GM18507 (cell line): Measurements from ENCODE around the gene SLC25A13.

Source experiments
- DNase-seq: peaks from one replicate; pipeline ENCODE4 v3.0.0; 2011; ENCODE audit warnings: low read depth; ENCODE audit not compliant: insufficient read length; ENCODE audit errors: extremely low spot score
- FAIRE-seq: peaks from 2 replicates; lab custom pipeline; 2011; peaks lifted over from hg19 to GRCh38; lab: Jason Lieb, UNC

The SLC25A13 gene

DNA sequence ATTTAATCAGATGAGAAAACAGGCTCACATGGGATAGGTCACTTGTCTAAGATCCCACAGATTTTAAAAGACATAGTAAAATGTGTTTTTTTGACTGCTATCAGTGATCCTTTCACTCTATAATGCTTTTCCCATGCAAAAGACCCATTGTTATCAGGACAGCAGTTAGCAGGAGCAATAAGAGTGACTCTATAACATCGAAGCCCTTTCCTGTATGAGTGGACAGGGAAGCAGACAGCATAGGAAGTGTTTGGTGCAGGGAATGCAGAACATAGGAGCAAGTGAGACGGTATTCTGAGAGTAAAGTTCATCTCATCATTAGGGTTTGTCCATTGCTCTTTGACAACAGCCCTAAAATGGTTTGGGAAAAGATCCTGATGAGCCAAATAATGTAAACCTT, 68.5 kb downstream of the SLC25A13 start:
- DNase-seq (no peak), FAIRE-seq (peak; percentile 38)

GRCh38 chr7:96250776-96251361, 71.0 kb downstream of the SLC25A13 start:
- FAIRE-seq = no peak
- DNase-seq = no peak

GRCh38 chr7:96248405-96248804, 73.5 kb downstream of the SLC25A13 start:
- DNase-seq (no peak), FAIRE-seq (no peak)

DNA sequence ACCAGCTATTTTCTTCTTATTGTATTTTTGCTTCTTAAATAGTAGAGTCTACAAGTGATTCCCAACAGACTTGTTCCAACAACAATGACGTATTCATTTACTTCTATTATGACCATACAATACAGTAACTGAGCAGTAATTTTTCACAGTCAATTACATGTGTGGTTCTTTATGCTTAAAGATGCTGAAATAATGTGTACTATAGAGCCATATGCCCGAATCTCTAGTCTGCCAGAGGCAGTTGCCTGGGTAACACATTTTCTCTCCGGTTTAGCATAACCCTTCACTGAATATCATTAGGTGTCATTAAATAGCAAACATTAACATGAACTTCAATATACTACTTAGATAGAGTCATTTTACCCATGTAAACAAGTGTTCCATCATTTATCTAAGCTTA, 75.0 kb downstream of the SLC25A13 start:
- DNase-seq (no peak), FAIRE-seq (no peak)

DNA sequence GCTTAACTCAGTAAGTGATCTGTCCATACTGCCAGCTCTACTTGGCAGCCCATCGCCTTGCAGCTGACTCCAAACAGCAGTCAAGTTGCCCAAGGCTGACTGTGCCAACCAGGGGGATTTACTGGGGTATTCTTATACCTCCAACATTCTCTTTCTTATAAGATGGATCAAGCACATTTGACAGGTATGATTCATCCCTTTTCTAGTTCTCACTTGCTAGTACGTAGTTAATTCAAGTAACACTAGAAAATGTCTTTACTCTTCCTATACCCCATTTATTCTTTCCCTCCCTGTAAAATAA, 77.0 kb downstream of the SLC25A13 start:
- DNase-seq (no peak), FAIRE-seq (no peak)

DNA sequence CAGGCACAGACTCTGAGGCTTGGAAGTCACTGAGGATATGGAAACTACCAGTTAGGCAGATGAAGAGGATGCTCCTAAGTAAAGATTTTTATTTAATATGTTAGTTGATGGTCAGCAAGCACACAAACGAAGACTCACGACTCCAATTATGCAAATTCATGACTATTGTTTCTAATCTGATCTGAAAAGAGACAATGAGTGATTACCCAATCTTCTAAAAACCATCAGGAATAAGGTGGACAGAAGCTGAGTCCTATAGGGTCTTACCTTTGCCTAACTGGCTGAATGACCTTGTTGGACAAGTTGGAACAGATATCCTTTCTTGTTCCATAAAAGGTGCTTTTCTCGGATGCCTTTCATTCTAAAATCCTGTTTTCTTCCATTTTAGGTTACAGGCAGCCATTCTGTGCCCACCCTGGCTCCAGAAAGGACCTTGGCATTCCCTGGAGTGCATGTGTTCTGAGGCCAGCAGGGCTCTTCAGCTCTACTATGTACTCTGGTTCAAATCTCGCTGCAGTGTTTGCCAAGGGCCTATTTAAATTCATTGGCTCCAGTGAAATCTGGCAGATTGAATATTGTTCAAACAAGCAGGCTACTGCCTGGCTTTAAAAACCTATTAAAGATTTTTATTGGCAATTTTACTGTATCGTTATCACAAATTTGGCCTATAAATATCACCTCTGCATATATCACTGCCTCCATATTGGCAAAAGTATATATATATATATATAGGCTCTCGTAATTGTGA, 77.5 kb downstream of the SLC25A13 start:
- FAIRE-seq (no peak), DNase-seq (no peak)

DNA sequence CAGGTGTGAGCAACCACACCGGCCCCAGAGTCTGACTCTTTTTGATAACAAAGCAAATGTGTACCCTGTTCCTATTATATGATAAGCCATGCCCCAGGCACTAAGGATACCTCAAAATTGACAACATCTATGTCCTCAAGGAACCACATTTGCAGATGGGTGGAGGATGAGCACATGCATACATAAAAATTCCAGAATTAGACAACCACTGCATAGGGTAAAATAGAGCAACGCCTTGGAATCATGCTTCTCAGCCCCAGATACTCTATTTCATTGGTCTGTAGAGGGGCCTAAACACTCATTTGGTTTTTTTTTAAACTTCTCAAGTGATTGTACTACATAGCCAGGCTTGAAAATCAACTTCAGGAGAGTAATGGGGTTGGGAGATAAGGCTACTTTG, 78.7 kb downstream of the SLC25A13 start:
- FAIRE-seq = no peak
- no peak for DNase-seq

- no peak for FAIRE-seq
These were observed 80.0 kb downstream of the SLC25A13 start for GRCh38 chr7:96241855-96242254.

DNA sequence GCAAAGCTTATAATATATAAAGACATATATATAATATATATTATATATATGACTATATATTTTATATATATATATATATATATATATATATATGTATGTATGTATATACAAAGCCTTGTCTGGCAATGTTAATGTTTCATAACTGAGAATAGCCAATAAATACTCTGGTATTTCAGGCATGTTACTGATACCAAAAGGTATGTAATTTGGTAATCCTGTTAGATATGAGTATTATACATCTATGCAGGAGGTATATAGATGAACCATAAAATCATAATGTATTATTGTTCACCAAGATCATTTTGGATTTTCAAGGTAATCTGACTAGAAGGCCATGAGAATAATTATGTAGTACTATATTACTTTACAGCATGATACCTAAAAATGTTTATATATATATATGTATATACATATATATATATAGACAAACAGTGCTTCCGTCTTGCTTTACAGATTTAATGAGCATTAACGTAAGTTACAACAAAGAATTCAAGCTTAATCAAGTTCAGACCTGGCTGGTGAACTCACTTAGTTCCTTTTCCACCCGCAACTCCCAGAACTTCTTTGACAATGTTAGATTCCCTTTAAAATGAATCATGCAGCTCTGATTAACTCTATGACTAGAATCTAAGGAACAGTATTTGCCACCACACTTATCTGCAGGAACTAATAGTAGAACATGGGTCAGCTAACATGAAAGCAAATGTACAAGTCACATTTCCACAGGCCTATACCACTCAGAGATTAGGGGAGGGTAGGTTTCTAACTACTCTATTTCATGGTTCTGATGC, 82.7 kb downstream of the SLC25A13 start:
- DNase-seq (no peak), FAIRE-seq (no peak)

More at GRCh38 chr7:96241855-96242254, 80.0 kb downstream of the SLC25A13 start:
- DNase-seq = no peak

DNA sequence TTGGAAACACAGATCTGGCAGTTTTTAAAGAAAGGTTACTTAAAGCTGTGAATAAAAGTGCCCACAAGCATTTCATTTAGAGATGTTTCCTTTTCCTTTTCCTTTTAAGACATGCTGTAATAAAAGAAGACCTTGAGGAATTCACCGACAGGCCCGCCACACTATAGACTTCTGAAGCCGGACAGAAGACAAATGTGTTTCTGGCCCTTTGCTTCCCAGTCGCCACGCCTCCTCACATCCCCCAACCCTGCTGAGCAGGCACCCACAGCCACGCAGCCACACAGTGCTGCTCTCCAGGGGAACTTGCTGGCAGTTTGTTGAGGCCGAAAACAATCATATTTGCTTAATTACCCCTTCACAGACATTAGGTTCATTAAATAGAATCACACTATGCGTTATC, 83.4 kb downstream of the SLC25A13 start:
- DNase-seq (no peak), FAIRE-seq (no peak)

- DNase-seq (no peak), FAIRE-seq (no peak)
These were observed 84.9 kb downstream of the SLC25A13 start for GRCh38 chr7:96237040-96237439.

GRCh38 chr7:96236198-96237039, 85.5 kb downstream of the SLC25A13 start:
- no peak for DNase-seq
- no peak for FAIRE-seq

DNA sequence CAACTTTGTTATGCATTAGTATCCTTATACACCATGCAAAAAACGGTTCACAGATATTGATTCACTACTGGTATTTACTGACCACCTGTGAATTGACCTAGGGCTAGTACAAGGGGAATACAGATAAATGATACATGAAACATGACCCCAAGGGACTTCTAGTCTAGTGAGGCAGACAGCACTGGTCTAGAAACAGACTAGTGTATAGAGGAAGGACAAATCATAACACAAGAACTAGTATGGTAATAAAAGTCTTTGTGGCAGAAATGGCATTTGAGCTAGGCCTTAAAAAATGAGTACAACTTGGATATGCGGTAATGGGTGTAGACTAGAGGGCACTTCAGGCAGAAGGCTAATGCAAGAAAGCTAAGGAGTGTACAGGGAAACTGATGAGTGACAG, 86.6 kb downstream of the SLC25A13 start:
- DNase-seq (no peak), FAIRE-seq (no peak)

- no peak for FAIRE-seq
- no peak for DNase-seq
These were observed 88.3 kb downstream of the SLC25A13 start for GRCh38 chr7:96233528-96234154.

- DNase-seq (no peak), FAIRE-seq (no peak)
These were observed 88.8 kb downstream of the SLC25A13 start for GRCh38 chr7:96233084-96233483.

- DNase-seq (no peak), FAIRE-seq (no peak)
These were observed 93.1 kb downstream of the SLC25A13 start for GRCh38 chr7:96228760-96229159.

- DNase-seq (no peak), FAIRE-seq (no peak)
These were observed 96.6 kb downstream of the SLC25A13 start for GRCh38 chr7:96225251-96225650.

- DNase-seq (no peak), FAIRE-seq (no peak)
These were observed 97.2 kb downstream of the SLC25A13 start for GRCh38 chr7:96224685-96225084.

DNA sequence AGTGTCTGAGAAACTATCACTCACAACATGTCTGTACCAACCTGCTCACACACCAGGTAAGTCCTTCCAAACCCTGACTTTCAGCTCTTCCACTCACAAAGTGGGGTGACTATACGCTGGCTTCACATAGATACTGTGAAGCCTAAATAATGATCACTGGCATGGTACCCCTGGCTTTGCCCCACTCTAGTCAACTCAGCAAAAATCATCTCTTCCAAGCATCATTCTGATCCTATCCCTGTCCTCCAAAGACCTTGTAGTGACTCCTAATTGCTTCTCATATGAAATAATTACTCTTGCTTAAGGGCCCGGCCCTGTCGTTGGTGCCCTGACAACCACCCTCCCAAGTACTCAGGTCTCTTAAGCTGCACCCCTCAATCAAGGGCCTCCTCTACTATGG, 97.8 kb downstream of the SLC25A13 start:
- FAIRE-seq (no peak), DNase-seq (no peak)

DNA sequence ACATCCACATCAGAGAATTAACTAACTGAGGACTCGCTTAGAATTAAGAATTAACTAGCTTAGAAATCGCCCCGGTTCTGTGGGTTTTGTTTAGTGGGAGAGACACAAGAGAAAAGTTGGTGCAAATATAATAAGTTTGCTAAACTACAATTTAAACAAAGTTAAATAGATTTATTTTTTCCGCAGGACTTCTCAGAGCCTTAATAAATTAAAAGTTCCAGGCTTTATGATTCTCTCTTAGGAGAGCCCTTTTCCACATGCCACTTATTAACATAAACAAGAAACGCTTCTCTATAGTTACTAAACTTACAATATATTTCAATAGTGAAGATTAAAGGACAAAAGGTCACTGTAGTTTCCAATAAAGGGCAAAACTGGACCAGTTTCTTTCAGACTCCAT, 100.0 kb downstream of the SLC25A13 start:
- no peak for DNase-seq
- FAIRE-seq = no peak
